HG02642 (cell line): ENCODE results near the gene LRCH4.

ENCODE experiments used
- ATAC-seq: cut with Tn5 transposase; IDR thresholded peaks from one replicate; pipeline ENCODE4 v1.9.1; 2021; ENCODE audit warnings: mild to moderate bottlenecking; ENCODE audit not compliant: unreplicated experiment, poor library complexity

The LRCH4 gene

DNA sequence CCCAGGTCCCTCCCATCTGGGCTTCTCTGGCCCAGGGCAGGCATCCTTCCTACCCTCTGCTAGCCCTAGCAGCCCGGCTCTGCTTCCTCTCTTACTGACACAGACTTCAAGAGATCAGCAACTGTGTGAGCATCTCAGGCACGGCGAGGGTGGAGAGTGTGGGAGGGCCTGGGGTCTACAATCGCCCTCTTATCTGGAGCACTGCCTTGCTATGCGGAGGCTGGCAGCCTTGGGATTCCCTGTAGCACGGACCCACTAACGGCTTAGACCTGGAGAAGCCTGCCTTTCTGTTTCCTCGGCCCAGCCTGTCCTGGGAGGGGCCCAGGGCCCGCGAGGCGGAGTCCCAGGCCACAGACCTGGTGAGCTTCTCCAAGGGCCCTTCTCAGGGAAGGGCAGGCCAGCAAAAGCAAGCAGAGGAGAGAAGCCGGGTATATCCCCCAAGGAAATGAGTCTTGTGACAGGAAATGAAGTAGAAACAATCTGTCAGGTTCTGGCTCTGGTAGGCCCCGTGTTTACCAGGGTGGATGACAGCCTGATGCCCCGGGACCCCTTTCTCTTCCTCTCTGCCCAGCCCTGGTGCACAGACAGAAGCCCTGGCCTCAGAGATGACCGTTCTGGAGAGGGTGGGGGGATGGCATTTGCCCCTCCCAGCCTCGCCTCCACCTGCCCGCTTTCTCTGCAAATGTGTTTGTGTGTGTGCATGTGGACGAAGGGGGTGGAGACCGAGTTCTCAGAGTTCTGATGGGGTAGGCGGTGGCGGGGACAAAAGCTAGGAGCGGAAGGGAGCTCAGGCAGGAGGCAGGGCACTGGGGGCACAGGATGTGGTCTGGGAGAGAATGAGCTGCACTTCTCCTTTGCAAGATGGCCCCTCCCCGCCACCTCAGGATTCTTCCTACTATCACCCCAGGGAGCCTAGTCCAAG lies 2.5 kb downstream of the LRCH4 start:
- ATAC-seq: no peak

- no peak for ATAC-seq
Measured at GRCh38 chr7:100582650-100583049, 3.3 kb downstream of the LRCH4 start.

- ATAC-seq: no peak
Measured at GRCh38 chr7:100582041-100582579, 3.8 kb downstream of the LRCH4 start.

- no peak for ATAC-seq
Measured at GRCh38 chr7:100580466-100581283, 5.3 kb downstream of the LRCH4 start.

DNA sequence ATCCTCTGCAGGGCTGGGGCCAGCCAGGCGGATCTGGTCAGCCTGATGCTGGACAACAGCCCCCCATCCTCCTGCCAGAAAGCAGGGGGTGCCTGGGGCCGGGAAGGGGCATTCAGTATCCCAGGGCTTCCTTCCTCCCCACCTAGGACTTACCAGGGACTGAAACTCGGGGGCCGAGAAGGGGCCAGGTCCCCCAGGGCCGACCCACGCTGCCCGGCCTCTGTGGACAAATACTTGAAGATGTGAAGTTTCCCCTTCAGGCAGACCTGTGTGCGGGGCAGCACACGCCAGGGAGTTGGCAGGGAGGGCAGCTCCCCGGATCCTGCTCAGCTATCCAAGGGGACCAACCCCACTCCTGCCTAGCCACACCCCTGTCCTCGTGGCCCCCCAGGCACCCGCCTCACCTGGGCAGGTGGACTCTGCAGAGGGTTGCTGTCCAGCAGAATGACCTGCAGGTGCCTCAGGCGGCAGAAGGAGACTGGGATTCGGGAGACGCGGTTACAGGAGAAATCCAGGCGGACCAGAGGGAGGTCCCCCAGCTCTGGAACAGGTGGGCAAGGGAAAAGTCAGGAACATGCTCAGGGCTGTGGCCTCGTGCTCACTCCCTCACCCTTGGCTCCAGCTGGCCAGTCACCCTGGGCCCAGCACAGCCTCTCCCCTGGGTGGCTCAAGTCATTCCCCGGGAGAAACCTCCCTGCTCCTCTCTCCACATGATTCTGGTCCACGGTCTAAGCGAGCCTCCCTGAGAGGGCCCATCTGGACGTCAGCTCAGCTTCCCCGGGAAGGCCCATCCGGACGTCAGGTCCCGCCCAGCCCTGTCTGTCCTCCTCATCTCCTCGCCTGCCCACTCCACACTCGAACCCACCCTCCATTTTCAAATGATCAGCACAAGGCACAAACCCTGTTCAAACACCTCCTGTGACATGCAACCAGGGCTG lies 7.4 kb downstream of the LRCH4 start:
- ATAC-seq: no peak

DNA sequence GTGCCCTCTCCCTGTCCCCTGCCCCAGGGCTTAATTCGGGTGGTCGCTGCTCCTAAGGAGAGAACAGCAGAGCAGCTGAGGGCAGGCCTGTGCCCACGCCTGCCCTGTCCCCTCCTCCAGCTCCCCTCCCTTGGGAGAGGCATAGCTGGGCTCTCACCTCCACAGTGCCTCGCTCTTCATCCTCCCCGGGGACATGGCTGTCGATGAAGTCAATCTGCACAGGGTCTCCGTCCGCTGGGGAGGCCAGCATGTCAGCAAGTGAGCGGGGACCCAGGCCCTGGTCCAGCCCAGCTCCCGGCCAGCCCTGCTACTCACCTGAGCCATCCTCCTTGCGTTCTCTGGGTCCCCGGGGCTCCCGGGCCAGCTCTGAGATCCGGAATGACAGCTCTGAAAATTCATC lies 8.4 kb downstream of the LRCH4 start:
- no peak for ATAC-seq

DNA sequence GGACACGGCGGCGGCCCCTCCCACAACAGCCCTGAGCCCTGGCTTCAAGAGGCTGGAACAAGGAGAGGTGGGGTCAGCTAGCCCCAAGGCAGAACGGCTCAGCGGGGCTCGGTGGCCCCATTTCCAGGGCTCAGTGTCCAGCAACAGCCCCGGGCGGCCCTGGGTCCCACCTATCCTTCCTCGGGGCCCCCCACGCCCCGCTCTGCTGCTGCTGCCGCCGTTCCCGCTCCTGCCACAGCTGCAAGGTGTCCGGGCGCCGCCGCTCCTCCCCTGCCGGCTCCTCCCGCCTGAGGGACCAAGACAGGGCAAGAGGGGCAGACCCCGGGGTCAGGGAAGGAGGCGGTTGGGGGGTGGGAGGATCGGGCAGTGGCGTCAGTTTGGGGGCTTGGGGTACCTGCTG lies 8.8 kb downstream of the LRCH4 start:
- ATAC-seq: no peak

DNA sequence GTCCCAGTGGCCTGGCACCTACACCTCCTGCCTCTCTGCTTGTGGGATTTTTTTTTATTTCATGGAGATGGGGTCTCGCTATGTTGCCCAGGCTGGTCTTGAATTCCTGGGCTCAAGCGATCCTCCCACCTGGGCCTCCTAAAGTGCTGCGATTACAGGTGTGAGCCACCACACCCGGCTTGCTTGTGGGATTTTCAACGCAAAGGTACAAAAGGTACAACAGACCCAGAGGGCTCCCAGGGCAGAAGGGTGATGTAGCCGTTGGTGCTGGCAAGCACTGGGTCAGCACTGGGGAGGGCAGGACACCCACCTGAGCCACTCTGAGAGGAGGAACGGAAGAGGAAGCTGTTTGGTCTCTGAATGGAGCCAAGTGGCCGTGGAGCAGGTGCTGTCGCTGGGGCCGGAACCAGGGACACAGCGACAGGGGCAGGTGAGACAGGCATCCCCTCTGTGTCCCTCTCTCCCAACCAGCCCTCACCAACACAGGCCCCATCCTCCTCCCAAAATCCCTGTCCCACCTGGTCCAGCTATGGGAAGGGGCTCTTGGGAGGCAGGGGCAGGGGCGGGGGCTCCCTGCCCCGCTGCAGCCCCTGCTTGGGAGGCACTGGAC lies 9.4 kb downstream of the LRCH4 start:
- ATAC-seq: no peak

DNA sequence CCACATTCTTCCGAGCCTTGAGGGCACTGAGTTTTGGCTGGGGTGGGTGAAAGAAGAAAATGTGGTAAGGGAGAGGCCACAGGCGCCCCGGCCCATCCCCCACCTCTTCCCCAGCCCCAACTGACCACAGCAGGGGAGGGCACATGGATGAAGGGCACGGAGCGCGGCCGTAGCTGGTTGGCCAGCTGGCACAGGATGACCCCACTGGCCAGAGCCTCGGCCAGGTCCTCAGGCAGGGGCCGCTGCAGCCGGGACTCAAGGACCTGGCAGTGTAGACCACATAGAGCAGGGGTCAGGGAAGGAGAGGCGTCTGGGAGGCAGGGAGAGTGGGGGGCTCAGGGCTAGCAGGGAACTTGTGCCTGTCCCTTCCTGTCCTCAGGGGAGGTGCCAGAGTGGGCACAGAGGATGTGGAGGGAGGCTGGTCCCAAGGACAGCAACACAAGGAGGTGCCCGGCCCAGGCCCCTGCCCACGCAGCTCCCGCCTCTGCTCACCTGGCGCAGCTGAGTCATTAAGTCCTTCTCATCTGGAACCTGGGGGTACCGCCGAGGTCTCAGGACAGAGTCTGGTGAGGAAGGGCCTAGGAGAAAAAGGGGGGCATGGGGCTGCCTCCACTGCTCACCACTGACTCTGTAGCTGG lies 10.1 kb downstream of the LRCH4 start:
- ATAC-seq: no peak

DNA sequence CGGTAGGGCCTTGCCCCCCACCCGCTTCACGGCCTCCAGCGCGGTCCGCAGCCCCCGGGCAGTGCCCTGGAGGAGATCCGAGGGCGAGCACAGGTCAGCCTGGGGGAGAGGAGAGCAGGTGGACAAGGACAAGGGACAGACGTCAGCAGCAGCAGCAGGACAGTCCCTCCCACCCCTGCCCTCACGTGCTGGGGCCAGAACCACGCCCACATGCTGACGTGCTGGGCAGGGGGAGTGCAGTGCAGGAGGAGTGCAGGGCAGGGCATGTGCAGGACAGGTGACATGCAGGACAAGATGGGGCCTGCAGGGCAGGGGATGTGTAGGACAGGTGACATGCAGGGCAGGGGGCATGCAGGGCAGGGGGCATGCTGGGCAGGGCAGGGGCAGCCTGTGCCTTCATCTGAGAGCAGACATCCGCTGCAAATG lies 10.7 kb downstream of the LRCH4 start:
- ATAC-seq: no peak

DNA sequence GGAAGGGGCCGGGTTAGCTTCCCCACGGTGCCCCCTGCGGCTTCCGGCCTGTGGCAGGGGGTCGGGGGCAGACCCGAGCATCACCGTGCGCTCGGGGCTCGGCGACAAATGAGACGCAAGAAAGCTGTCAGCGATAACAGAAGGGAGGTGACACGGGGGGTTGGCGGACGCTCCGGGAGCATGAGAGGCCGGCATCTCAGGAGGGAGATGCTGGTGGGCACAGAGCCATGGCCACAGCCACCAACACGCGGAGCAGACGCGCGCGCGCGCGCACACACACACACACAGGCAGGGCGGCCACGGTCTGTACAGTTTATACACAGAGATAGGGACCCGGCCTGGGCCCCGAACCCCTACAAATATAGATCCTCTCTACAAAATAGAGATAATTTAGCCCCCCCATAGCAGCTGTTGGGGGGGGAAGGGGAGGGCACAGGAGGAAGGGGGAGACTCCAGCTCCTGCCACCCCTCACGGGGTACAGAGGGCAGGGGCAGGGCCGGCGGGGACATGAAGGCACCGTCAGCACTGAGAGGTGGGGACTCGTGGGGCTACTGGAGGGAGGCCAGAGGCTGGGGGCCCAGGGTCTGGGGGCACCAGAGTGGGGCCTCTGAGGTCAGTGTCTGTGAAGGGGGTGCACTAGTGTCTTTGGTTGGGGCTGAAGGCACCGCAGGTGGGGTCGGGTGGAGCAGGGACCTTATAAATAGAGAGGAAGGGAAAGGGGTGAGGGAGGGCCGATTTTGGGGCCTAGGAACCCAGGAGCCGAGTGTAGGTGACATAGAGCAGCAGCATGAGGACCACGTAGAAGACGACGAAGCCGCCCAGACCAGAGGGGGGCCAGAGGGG lies 11.3 kb downstream of the LRCH4 start:
- ATAC-seq: no peak

DNA sequence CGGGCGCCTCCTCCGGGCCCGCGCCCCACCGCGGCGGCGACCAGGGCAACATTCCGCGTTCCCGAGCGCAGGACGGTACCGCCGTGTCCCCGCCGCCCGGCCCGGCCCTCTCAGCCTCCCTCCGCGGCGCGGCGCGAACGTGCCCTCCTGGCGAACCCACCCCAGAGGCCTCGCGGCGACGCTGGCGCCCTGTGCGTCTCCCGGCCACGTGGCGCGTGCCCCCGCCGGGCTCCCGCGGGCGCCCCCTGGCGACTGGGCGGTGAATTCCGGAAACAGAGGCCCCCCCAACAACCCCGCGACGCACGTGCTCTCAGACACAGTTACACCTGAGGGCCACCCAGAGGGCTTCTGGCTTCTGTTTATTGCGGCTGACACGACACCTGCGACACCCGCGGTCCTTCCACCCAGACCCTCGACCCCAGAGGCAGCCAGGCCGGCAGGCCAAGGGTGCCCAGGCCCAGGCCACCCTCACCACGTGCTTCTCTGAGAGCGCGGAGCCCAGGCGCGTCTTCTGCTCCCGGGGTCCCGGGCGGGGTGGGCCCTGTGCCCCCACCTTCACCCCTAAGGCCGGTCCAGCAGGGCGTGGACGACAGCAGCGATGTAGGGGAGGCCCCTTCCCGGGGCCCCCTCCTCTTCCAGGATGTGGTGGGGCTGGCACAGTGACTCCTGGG lies 12.1 kb downstream of the LRCH4 start, which contains the start of gene SAP25:
SAP25 (minus strand) TSS at position 210 of the 671 bp plus-strand sequence; CDS start at position 52, 158 bp downstream.
- ATAC-seq: no peak

DNA sequence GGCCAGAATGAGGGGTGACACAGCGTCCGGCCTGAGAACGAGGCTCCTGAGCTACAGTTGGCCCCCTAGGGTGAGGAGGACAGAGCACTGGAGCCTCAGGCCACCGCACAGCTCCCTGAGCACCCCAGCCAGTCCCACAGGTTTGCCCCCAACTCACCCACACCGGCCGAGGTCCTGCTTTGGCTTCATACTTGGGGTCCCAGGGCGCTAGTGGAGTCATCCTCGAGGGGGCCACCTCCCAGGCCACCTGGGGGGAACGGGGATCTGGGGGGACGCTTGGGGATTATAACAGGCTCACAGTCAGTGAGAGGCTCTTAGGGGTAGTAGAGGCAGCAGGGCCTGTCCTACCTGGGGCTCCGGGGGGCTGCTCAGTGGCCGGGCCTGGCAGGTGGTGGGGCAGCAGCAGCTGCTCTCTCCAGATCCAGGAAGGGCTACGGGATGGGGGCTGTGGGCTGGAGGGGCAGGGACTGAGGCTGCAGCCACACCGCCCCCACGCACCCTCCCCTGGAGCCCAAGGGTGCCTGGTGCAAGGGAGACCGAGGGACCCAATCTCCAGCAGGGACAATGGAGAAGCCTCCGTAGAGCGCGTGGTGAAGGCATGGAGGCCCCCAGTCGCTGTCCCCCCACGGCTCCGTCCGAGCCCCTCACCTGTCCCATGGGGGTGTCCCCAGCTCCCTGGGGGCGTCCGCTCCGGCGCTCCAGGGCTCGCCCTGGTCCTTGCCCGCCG lies 12.8 kb downstream of the LRCH4 start:
- no peak for ATAC-seq

- no peak for ATAC-seq
Measured at GRCh38 chr7:100572281-100572948, 13.5 kb downstream of the LRCH4 start.

DNA sequence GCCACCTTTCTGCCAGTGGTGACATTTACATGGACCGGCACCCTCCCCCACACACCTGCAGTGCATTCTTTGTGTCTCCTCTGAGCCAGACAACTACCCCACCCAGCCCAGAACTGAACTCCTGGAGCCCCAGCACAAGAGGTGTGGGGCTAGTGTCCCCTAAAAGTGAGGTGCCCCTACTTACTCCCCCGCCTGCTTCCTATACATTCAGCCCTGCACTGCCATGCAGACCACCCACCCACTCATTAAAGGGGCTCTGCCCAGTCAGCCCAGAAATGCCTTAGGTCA lies 14.2 kb downstream of the LRCH4 start:
- ATAC-seq: no peak

GRCh38 chr7:100570954-100571828 lies 14.7 kb downstream of the LRCH4 start:
- no peak for ATAC-seq
